Measurements from ENCODE around the gene GRIN3A. TPM values are rescaled to one million over a fixed set of nuclear protein-coding genes. Genes with fewer than 3 reads are reported as not detected.

The GRIN3A gene
- total and polyA plus RNA-seq, 9 of the 15 experiments (the other 6 are each of a cell fraction or from before 2014, with no cell fraction given), result 0.01 to 0.03 TPM; not detected in 7

DNA sequence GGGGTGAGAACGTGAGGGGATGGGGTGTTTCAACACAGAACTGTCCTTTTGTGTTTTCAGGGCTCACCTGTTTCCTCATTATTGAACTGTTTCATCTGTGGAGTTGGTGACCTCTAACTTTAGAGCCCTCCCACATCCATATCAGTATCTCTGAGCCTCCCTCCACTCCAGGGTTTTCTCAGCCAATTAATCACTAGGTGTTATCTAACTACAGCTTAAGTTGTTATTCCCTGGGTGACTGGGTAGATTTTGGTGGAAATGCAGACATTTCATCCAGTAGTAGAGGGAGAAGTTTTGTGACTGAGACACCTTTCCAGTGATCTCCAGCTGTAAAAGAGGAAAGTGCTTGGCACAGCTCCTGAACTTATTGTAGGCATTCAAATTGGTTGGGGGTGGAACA lies 167.3 kb downstream of the GRIN3A start (continued):
- TF ChIP-seq, protein P1, sequence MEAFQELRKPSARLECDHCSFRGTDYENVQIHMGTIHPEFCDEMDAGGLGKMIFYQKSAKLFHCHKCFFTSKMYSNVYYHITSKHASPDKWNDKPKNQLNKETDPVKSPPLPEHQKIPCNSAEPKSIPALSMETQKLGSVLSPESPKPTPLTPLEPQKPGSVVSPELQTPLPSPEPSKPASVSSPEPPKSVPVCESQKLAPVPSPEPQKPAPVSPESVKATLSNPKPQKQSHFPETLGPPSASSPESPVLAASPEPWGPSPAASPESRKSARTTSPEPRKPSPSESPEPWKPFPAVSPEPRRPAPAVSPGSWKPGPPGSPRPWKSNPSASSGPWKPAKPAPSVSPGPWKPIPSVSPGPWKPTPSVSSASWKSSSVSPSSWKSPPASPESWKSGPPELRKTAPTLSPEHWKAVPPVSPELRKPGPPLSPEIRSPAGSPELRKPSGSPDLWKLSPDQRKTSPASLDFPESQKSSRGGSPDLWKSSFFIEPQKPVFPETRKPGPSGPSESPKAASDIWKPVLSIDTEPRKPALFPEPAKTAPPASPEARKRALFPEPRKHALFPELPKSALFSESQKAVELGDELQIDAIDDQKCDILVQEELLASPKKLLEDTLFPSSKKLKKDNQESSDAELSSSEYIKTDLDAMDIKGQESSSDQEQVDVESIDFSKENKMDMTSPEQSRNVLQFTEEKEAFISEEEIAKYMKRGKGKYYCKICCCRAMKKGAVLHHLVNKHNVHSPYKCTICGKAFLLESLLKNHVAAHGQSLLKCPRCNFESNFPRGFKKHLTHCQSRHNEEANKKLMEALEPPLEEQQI (IDR thresholded peaks at IDR 0.05), result no peak
- TF ChIP-seq RBM22 (IDR thresholded peaks at IDR 0.05; ENCODE audit: low read depth, low read length, poor library complexity, severe bottlenecking), result no peak
- TF ChIP-seq, protein P2, sequence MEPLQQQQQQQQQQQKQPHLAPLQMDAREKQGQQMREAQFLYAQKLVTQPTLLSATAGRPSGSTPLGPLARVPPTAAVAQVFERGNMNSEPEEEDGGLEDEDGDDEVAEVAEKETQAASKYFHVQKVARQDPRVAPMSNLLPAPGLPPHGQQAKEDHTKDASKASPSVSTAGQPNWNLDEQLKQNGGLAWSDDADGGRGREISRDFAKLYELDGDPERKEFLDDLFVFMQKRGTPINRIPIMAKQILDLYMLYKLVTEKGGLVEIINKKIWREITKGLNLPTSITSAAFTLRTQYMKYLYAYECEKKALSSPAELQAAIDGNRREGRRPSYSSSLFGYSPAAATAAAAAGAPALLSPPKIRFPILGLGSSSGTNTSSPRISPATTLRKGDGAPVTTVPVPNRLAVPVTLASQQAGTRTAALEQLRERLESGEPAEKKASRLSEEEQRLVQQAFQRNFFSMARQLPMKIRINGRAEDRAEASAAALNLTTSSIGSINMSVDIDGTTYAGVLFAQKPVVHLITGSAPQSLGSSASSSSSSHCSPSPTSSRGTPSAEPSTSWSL (CRISPR knock-in tag; IDR thresholded peaks at IDR 0.05; ENCODE audit: borderline replicate concordance), result no peak
- no peak for TF ChIP-seq ZNF830 (CRISPR knock-in tag; IDR thresholded peaks at IDR 0.05)
- TF ChIP-seq KLF6 (CRISPR knock-in tag; IDR thresholded peaks at IDR 0.05; ENCODE audit: borderline replicate concordance), result no peak
- TF ChIP-seq RAD21 (CRISPR knock-in tag; conservative IDR thresholded peaks at IDR 0.05 in 1 of 2, IDR thresholded peaks at IDR 0.05 in 1 of 2), result no peak
- no peak for TF ChIP-seq NRF1 (conservative IDR thresholded peaks at IDR 0.05 in 1 of 2, IDR thresholded peaks at IDR 0.05 in 1 of 2)
- no peak for TF ChIP-seq ZNF197 (CRISPR knock-in tag; IDR thresholded peaks at IDR 0.05; ENCODE audit: low read depth)
- peak; percentile 67 for TF ChIP-seq MEIS2 (IDR thresholded peaks at IDR 0.05; ENCODE audit: partially characterized antibody)
- TF ChIP-seq, protein P3, sequence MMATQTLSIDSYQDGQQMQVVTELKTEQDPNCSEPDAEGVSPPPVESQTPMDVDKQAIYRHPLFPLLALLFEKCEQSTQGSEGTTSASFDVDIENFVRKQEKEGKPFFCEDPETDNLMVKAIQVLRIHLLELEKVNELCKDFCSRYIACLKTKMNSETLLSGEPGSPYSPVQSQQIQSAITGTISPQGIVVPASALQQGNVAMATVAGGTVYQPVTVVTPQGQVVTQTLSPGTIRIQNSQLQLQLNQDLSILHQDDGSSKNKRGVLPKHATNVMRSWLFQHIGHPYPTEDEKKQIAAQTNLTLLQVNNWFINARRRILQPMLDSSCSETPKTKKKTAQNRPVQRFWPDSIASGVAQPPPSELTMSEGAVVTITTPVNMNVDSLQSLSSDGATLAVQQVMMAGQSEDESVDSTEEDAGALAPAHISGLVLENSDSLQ (IDR thresholded peaks at IDR 0.05), result peak; percentile 41; the same call in 1 of the 2 replicates
- no peak for TF ChIP-seq HNRNPL (IDR thresholded peaks at IDR 0.05; ENCODE audit: low read depth, low read length)
- no peak for TF ChIP-seq EP400 (IDR thresholded peaks at IDR 0.05)
- TF ChIP-seq, protein P4, sequence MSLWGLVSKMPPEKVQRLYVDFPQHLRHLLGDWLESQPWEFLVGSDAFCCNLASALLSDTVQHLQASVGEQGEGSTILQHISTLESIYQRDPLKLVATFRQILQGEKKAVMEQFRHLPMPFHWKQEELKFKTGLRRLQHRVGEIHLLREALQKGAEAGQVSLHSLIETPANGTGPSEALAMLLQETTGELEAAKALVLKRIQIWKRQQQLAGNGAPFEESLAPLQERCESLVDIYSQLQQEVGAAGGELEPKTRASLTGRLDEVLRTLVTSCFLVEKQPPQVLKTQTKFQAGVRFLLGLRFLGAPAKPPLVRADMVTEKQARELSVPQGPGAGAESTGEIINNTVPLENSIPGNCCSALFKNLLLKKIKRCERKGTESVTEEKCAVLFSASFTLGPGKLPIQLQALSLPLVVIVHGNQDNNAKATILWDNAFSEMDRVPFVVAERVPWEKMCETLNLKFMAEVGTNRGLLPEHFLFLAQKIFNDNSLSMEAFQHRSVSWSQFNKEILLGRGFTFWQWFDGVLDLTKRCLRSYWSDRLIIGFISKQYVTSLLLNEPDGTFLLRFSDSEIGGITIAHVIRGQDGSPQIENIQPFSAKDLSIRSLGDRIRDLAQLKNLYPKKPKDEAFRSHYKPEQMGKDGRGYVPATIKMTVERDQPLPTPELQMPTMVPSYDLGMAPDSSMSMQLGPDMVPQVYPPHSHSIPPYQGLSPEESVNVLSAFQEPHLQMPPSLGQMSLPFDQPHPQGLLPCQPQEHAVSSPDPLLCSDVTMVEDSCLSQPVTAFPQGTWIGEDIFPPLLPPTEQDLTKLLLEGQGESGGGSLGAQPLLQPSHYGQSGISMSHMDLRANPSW (CRISPR knock-in tag; IDR thresholded peaks at IDR 0.05), result no peak
- no peak for TF ChIP-seq ZEB2 (IDR thresholded peaks at IDR 0.05)
- TF ChIP-seq, protein P5, sequence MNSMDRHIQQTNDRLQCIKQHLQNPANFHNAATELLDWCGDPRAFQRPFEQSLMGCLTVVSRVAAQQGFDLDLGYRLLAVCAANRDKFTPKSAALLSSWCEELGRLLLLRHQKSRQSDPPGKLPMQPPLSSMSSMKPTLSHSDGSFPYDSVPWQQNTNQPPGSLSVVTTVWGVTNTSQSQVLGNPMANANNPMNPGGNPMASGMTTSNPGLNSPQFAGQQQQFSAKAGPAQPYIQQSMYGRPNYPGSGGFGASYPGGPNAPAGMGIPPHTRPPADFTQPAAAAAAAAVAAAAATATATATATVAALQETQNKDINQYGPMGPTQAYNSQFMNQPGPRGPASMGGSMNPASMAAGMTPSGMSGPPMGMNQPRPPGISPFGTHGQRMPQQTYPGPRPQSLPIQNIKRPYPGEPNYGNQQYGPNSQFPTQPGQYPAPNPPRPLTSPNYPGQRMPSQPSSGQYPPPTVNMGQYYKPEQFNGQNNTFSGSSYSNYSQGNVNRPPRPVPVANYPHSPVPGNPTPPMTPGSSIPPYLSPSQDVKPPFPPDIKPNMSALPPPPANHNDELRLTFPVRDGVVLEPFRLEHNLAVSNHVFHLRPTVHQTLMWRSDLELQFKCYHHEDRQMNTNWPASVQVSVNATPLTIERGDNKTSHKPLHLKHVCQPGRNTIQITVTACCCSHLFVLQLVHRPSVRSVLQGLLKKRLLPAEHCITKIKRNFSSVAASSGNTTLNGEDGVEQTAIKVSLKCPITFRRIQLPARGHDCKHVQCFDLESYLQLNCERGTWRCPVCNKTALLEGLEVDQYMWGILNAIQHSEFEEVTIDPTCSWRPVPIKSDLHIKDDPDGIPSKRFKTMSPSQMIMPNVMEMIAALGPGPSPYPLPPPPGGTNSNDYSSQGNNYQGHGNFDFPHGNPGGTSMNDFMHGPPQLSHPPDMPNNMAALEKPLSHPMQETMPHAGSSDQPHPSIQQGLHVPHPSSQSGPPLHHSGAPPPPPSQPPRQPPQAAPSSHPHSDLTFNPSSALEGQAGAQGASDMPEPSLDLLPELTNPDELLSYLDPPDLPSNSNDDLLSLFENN (IDR thresholded peaks at IDR 0.05; ENCODE audit: low read depth in 2 of 2, low read length in 2 of 2), result no peak
